SH-SY5Y (cell line): ENCODE measurements around the gene WDFY4.

Experiments used
- GATA2 ChIP-seq: IDR thresholded peaks from 2 replicates; pipeline ENCODE4 v1.6.1; 2011; ENCODE audit warnings: mild to moderate bottlenecking, low read depth, low read length
- GATA3 ChIP-seq: IDR thresholded peaks from 2 replicates; pipeline ENCODE4 v1.6.1; 2011; ENCODE audit warnings: low read depth, mild to moderate bottlenecking, low read length, moderate library complexity

DNA sequence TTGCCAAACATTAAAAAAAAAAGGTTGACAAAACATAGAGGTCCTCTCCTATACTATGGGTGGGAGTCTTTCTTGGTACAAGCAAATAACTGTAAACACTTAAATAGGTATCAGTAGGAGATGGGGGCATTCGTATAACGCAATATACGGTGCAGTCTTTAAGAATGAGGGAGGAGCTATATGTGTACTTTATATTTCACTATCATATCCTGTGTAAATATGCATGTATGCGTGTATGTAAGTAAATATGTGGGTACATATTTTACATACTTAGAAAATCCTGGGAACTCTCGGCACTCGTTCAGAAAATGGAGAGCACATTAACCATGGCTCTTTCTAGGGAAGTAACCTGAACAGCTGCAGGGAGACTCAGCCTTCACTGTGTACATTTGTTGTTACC, 337.0 kb downstream of the WDFY4 start:
- TF ChIP-seq GATA2 (no peak), GATA3 (no peak)
